H1 (cell line): ENCODE measurements around the gene SCAPER.

Source experiments
- CTCF ChIP-seq, 3 experiments: IDR thresholded peaks; 1 replicate in 2 of 3; 2 replicates in 1 of 3; pipeline versions ENCODE4 v1.5.1 to v1.6.1; 2011; ENCODE audit warnings: low read length in 3 of 3, mild to moderate bottlenecking in 3 of 3, inconsistent platforms in 2 of 3, low read depth in 1 of 3, moderate library complexity in 1 of 3; ENCODE audit not compliant: insufficient read depth in 1 of 3; ENCODE audit errors: control extremely low read depth in 1 of 3
- EZH2 ChIP-seq: fragments of 200-600 bp; sonication (generic); IDR thresholded peaks from 2 replicates; pipeline ENCODE4 v1.7.1; 2012; ENCODE audit warnings: low read depth, mild to moderate bottlenecking, moderate library complexity, low read length, inconsistent platforms; ENCODE audit not compliant: severe bottlenecking
- JUND ChIP-seq: IDR thresholded peaks from 2 replicates; pipeline ENCODE4 v1.6.1; 2011; ENCODE audit warnings: mild to moderate bottlenecking, improper control_type of control experiment, low read length
- POLR2A ChIP-seq, 2 experiments: IDR thresholded peaks; 1 replicate in 1 of 2; 2 replicates in 1 of 2; pipeline ENCODE4 v1.6.1; 2011; ENCODE audit warnings: low read depth in 2 of 2, low read length in 2 of 2, mild to moderate bottlenecking in 2 of 2; ENCODE audit errors: control extremely low read depth in 1 of 2
- RNF2 ChIP-seq: fragments of 200-900, 300-1000 bp; sonication (generic); IDR thresholded peaks from 2 replicates; pipeline ENCODE4 v1.7.1; 2016; ENCODE audit warnings: borderline replicate concordance, low read depth, mild to moderate bottlenecking, antibody characterized with exemption, low read length; ENCODE audit not compliant: poor library complexity, severe bottlenecking; ENCODE audit errors: missing control alignments
- SIX5 ChIP-seq: IDR thresholded peaks from 2 replicates; pipeline ENCODE4 v1.6.1; 2011; ENCODE audit warnings: mild to moderate bottlenecking, low read depth, low read length
- SP2 ChIP-seq: IDR thresholded peaks from 2 replicates; pipeline ENCODE4 v1.6.1; 2012; ENCODE audit warnings: mild to moderate bottlenecking, low read length, inconsistent platforms
- TAF1 ChIP-seq: IDR thresholded peaks from 2 replicates; pipeline ENCODE4 v1.6.1; 2011; ENCODE audit warnings: mild to moderate bottlenecking, low read depth, low read length
- ZNF274 ChIP-seq: IDR thresholded peaks from 2 replicates; pipeline ENCODE4 v1.7.0; 2012; ENCODE audit warnings: low read length, borderline replicate concordance; ENCODE audit errors: extremely low read depth

DNA sequence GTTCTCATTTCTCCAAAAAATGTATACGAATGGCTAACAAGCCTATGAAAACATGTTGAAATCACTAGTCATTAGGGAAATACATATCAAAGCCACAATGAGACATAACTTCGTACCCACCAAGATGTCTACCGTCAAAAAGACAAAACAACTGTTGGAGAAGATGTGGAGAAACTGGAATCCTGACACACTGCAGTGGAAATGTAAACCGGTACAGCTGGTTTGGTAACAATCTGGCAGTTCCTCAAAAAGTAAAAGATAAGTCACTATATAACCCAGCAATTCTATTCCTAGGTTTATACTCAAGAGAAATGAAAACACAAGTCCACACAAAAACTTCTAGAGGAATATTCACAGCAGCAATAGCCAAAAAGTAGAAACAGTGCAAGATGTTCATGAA lies 7.0 kb downstream of the SCAPER start:
- TF ChIP-seq CTCF (IDR thresholded peaks at IDR 0.05; ENCODE audit: control extremely low read depth in 1 of 3, insufficient read depth in 1 of 3, low read depth in 1 of 3, low read length in 3 of 3) (no peak), SIX5 (no peak), POLR2A (IDR thresholded peaks at IDR 0.05; ENCODE audit: control extremely low read depth in 1 of 2, low read depth in 2 of 2, low read length in 2 of 2) (no peak), SP2 (no peak), TAF1 (no peak), JUND (no peak), RNF2 (no peak), ZNF274 (no peak), EZH2 (no peak)
